Astrocyte of the spinal cord (primary cell): Measurements from ENCODE around the gene ADAMTSL1.

Experiments used
- DNase-seq: peaks from one replicate; pipeline ENCODE4 v3.0.0; 2011; ENCODE audit warnings: low read depth, low spot score
- H3K4me3 ChIP-seq: 2 replicates; pipeline ENCODE4 v1.5.1; 2011; ENCODE audit warnings: low read depth, mild to moderate bottlenecking, low read length, moderate library complexity
- in situ Hi-C: cut with HindIII; loops from 2 replicates; pipeline ENCODE4 v1.10.0; 2017; ENCODE audit warnings: low sequenced_read_pairs
- TF ChIP-seq, protein P1 (sequence below): IDR thresholded peaks from 2 replicates; pipeline ENCODE4 v1.5.1; 2012; ENCODE audit warnings: low read depth, mild to moderate bottlenecking, low read length, inconsistent platforms

Gene ADAMTSL1

DNA sequence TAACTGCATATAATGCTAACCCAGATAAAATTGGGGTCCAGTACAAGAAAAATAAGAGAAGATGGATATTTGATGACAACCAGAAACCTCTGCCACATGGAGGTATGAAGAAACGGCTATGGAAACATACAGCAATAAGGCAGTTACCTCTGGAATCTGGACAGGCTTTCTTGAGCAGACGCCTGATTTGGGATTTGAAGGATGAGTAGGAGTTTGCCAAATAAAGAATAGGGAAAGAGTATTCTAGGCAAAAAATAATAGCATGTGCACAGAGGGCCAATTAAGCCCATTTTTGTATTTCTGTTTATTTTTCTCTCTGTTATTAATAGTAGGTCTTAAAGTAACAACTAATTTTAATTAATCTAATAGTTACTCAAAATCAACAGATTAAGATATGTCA is 144.9 kb downstream of the ADAMTSL1 start:
- H3K4me3 ChIP-seq = no peak overlapping the region
- no peak for DNase-seq
- TF ChIP-seq, protein P1, sequence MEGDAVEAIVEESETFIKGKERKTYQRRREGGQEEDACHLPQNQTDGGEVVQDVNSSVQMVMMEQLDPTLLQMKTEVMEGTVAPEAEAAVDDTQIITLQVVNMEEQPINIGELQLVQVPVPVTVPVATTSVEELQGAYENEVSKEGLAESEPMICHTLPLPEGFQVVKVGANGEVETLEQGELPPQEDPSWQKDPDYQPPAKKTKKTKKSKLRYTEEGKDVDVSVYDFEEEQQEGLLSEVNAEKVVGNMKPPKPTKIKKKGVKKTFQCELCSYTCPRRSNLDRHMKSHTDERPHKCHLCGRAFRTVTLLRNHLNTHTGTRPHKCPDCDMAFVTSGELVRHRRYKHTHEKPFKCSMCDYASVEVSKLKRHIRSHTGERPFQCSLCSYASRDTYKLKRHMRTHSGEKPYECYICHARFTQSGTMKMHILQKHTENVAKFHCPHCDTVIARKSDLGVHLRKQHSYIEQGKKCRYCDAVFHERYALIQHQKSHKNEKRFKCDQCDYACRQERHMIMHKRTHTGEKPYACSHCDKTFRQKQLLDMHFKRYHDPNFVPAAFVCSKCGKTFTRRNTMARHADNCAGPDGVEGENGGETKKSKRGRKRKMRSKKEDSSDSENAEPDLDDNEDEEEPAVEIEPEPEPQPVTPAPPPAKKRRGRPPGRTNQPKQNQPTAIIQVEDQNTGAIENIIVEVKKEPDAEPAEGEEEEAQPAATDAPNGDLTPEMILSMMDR = no peak
- in situ Hi-C loops = no loop called here

DNA sequence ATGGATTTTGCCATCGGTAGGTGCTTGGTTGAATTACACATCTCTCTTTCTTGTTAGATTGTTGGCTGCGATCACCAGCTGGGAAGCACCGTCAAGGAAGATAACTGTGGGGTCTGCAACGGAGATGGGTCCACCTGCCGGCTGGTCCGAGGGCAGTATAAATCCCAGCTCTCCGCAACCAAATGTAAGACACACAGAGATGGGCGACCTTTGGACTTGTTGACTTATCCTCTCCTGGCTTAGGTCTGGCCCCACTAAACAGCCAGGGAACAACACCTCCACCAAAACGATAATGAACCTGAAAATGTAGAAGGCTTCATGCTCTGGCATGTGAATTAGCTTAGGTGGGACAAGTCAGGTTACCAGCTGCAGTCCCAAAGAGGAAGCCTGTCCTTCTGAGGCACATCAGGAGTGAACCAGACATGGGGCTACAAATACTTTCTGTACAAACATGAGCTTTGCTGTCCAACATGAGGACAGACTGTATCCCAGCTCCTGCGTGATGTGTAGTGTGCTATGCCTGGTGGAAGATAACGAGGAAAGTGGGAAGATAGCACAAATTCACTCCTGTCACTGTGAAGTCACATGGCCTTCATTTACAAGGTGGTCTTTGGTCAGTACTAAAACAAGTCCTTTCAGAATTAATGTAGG is 148.4 kb downstream of the ADAMTSL1 start:
- no peak for DNase-seq
- in situ Hi-C loops = no loop called here
- TF ChIP-seq, protein P1 = no peak
- H3K4me3 ChIP-seq = no peak overlapping the region

DNA sequence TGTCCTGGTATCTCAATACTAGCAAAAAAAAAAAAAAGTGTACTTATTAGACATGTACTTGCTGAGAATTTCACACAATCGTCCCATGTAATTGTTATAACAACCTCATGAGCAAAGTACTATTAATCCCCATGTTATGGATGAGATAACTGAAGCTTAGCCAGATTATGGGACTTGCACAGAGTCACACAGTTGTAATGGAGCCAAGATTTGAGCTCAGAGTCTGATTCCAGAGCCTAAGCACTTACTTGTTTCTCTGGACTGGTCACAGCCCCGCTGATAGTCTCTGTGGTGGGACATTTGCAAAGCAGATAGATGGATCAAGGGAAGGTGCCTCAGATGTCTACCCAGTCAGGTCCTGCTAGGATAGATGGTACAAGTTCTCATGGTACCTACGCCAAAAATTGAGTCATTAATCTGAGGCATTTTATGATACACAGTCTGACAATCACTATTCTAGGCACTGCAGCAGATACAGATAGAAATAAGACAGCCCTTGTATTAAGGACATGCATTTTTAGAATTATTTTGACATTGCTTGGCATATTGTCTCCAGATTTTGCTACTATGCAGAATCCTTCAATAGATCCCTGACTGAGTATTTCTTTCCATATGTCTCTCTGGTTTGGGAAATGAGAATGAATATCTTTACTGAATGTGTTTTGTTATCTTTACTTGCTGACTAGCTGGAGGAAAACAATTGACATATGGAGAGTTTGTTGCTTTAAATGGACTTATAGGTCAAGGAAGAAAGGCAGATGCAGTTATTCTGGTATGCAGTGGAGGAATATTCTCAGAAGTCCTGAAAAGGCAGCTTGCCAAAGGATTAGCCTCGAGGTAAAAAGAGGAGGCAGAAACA is 149.5 kb downstream of the ADAMTSL1 start:
- TF ChIP-seq, protein P1 = no peak
- DNase-seq = no peak
- no peak overlapping the region for H3K4me3 ChIP-seq
- in situ Hi-C loops = no loop called here

DNA sequence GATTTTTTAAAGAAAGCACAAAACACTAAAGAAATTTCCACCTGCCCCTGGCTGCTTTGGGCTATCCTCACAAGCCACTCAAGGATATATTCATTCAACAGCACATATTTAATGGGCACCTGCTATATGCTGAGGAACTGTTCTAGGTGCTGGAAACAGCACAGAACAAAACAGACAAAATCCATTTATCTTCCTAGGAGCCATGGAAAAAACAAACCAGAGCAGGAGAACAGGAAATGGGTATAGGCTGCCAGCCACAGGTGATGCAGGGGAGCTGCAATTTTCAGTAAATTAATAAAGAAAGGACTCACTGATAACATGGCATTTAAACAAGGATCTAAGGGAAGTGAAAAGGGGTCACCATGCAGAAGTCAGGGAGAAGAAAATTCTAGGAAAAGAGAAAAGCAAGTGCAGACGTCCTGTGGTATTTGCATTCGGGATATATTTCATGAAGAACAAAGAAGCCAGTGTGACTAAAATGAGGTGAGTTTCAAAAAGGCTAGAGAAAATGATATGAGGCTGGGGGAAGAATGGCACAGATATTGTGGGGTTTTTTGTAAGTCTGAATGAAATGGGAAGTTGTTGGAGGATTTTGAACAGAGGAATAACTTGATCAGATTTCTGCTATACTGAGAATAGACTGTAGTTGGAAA is 152.2 kb downstream of the ADAMTSL1 start:
- in situ Hi-C loops = no loop called here
- DNase-seq = no peak
- no peak overlapping the region for H3K4me3 ChIP-seq
- TF ChIP-seq, protein P1 = no peak

DNA sequence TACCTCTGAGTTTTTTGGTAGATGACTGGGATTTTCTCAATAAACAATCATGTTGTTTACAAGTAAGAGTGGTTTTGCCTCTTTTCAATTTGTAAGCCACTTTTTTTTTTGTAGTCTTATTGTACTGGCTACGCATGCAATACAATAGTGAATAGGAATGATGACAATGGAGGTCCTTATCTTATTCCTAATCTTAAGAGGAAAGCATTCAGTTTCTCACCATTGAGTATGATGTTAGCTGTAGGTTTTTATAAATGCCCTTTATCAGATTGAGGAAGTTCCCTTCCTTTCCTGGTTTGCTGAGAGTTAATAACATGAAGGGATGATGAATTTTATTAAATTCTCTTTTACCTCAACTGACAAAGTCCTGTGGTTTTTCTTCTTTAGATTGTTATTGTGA is 155.2 kb downstream of the ADAMTSL1 start:
- in situ Hi-C loops = no loop called here
- TF ChIP-seq, protein P1 = no peak
- no peak overlapping the region for H3K4me3 ChIP-seq
- no peak for DNase-seq

DNA sequence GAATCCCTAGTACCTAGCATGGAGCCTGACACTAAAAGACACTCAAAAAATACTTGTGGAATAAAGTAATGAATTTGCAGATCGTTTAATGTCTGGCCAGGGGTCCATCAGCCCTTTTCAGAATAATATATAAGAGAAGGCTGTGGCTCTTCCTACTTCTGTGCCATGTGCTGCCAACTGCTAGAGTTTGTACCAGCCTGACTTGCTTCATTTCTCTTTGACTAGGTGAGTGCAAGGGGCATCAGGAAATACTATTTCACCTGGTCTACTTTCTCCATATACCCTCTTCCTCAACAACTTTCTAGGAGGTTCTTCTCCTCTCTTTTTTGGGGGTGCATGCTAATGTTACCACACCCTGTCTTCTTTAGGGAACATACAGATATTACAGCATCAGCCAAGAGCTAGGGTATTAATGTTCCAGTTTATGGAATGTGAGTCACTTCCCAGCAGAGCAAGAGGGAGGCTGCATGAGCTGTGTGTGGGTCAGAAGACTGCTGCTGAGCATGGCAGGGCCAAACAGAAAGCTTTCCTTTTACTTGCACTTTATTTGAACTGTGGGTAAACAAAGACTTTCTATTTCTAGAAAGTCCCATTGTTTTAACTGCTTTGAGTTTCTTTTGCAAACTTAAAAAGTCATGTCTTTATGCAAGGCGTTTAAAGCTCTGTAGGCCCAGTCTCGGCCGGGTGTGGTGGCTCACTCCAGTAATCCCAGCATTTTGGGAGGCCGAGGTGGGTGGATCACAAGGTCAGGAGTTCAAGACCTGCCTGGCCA is 158.9 kb downstream of the ADAMTSL1 start:
- H3K4me3 ChIP-seq = no peak overlapping the region
- in situ Hi-C loops = no loop called here
- peak; percentile 92 for DNase-seq
- TF ChIP-seq, protein P1 = no peak
